GM21360 (cell line): ENCODE results near the gene FSTL4.

Experiments used
- ATAC-seq: cut with Tn5 transposase; IDR thresholded peaks from one replicate; pipeline ENCODE4 v1.9.1; 2021; ENCODE audit warnings: mild to moderate bottlenecking, moderate library complexity; ENCODE audit not compliant: unreplicated experiment

FSTL4 gene

DNA sequence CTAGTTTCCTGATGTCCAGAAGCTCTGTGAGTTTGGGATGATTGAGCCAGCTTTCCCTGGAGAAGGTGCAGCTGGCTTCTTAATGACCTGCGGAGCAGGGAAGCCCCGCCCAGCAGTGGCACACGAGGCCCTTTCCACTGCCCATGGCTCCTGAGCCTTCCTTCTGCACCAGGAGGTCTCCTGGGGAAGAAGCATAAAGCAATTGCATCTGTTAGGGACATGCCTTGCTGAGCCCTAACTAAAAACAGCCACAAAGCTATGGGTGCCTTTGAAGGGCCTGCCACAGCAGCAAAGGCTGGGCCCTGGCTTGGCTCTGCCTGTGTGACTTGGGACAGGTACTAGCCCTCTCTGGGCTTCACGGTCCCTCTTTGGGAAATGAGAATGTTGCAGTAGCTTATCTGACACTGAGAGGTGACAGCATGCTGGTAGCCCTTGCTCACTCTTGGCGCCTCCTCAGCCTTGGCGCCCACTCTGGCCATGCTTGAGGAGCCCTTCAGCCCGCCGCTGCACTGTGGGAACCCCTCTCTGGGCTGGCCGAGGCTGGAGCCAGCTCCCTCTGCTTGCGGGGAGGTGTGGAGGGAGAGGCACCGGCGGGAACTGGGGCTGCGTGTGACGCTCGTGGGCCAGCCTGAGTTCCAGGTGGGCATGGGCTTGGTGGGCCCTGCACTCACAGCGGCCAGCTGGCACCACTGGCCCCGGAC lies 218.4 kb downstream of the FSTL4 start:
- no peak for ATAC-seq

DNA sequence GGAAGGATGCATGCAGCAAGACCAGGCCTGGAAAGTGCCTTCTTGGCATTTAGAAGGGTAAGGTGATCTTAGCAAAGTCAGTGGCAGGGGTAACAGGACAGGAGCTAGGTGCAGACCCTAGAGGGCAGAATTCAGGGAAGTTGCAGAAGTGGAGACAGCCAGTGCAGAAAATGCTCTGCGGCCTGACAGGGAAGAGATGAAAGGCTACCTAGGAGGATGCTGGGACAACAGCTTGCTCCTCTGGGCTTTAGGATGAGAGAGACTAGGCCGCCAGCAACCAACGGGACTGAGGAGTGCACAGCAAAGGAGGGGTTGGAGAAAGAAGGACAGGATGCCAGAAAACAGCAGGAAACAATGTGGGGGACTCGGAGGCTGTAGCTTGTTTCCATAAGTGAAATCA lies 219.9 kb downstream of the FSTL4 start:
- no peak for ATAC-seq

DNA sequence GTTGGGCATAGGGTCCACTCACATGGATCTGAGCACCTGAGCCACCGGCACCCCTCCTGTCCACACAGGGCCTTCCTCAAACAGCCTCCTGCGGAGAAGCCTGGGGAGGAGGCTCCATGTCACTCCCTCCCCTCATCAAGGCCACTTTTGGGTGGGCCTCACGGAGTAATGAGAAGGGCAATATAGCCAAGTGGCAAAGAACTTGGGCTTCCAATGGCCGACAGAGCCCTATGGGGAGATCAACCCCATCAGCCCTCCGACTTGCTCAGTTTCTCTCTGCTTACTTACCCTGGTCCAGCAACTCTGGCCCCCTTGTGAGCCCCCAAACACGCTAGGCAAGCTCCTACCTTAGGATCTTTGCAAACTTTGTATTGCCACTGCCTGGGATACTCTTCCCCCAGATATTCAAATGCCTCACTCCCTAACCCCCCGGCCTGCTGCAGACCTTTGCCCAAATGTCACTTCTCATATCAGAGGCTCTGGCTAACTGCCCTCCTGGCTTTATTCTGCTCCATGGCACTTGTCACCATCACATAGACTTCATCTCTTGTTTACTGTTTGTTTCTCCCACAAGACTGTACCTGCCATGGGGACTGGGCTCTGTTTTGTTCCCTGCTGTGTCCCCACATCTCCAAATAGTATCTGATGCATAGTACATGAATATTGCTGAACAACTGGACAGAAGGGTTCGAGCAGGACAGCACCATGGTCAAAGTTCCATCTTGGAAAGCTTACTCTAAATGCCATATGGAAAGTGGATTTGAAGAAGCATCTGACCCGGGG lies 220.8 kb downstream of the FSTL4 start:
- no peak for ATAC-seq

DNA sequence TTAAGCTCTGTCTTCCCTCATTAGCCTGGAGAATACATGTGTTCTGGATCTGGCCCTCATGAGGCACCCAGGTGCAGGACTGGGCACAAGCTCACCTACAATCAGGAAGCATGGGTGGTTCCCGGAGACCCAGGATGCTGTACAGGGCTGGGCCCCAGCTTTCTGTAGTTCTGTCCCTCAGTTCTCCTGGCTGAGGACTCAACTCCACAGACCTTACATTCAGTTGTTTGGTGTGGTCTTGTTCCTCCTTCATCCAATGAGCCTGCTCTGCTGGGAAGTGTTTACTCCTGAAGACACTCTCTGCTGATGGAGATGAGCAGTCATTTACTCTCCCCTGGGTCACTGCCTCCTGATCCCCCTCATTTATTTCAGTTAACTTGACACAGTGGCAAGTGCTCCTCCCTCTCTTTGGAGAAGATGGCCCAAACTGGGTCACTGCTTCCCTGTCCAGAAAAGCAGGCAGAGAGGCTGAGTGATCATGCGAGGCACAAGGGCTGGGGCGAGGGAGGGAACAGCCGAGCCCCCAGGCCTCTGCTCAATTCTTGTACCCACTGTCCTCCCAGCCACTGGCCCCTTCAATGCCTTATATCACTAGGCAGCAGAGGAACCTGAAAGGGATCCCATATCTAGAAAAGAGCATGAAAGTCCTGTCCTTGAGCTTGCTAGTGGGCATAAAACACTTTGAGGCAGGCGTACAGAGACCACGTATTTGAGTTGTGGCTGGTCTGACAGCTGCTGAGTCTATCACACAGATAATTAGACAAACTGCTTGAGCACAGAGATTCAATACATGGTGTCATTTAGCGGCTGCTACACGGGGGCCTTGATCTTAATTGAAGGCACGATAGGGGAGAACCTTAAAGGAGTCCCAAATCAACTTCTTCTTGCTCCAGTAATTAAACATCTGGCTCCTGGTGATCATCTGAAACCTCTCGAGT lies 221.7 kb downstream of the FSTL4 start:
- no peak for ATAC-seq

DNA sequence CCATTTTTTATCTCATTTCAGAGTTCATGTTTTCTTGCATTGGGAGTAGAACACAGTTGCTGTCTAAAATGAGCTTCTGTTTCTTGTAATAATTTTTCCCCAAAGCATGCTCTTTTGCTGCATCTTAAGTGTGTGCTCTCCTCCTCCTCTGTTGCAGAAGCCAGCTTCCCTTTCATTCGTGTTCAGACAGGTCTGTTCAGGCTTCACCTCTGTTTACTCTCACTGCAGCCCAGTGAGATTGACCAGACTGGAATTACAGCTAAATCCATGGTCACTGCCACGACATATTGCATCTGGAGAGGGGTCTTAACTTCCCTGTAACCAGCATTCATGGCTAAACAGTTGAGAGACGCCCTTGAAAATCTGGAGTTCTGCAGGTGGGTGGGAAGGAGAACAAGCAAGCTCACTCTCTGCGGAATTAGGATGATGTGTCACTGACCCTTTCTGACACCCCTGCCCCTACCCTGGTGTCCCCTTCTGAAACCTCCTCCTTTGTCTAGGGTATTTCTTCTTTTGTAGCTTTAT lies 223.2 kb downstream of the FSTL4 start:
- ATAC-seq = no peak

DNA sequence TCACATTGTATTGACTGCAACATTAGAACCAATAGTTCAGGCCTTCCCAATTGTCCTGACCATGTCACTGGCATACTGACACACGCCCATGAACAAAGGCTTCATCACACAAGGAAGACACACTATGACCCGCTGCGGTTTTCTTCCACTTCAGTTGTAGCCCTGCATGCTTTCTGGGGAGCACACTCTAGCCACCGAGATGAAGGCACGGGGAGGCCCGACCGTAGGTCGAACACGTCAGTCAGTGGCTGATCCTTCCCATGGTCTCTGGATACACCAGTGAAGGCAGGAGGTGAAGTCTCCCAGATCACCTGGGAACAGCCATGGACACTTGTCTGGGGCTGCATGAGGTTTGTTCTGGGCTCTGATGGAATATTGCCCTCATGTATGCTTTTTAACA lies 224.7 kb downstream of the FSTL4 start:
- no peak for ATAC-seq

DNA sequence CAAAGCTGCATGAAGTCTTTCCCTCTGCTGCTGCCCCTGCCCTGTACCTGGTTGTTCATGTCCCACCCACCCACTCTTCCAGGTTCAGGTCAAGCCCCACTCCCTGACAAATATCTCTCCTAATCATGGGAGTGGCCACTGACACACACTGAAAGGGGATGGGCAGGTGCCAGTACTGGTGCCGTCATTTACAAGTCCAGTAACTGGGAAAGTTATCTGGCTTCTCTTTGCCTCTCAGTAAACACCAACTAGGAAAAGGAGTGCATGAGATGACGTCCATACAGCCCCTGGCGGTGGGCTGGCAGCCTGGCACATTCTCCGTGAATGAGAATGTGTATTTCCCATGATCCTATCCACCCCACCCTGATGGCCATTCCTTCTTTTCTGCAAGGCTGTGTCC lies 225.2 kb downstream of the FSTL4 start:
- ATAC-seq = no peak

DNA sequence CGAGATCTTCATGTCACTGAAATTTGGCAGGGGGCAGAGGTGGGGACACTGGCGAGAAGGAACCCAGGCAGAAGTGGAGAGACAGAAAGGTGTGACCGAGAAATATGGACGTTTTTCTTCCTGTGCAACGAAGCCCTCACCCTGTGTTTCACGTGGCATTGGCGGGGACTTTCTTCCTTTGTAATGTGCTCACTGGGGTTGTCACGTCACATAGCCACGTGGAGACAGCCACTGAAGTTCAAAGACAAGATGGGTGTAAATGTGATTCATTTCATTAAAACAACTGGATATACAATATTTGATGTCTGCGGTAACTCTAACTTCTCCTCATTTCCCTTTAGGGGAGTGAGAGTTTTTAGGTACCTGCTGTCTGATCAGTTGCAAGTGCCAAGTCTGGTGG lies 225.7 kb downstream of the FSTL4 start:
- no peak for ATAC-seq

DNA sequence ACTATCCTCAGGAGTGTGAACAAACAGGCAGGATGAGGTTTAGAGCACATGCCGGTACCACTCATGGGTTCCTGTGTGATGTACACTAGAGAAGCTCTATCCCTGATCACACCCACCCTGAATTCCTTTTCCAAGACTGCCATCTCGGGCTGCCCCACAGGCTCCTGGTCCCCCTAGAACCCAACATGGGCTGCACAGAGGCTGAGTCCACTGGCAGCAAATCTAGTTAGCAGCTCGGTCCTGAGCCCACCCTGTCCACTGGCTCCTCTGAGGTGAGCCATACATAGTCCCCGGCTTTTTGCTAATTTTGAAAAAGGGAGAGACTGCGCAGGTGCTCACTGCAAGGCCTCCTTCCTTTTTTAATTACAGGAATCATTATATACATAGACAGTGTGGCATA lies 227.0 kb downstream of the FSTL4 start:
- no peak for ATAC-seq

DNA sequence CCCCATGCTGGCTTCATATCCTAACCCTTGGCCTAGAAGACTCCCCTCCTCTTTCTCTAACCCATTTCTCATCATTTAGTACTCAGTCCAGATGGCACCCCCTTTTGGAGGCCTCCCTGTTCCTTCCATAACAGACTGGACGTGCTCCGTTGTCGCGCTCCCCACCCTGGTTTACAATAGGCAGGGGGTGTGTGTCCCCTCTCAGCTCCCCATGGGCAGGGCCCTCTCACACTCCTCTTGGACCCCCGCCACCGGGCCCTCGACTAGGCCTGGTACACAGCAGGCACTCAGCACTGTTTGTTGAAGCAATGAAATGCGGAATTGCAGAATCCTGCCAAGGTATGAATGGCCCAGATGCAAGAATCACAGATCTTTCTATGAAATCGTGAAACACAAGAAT lies 227.4 kb downstream of the FSTL4 start:
- ATAC-seq = no peak

DNA sequence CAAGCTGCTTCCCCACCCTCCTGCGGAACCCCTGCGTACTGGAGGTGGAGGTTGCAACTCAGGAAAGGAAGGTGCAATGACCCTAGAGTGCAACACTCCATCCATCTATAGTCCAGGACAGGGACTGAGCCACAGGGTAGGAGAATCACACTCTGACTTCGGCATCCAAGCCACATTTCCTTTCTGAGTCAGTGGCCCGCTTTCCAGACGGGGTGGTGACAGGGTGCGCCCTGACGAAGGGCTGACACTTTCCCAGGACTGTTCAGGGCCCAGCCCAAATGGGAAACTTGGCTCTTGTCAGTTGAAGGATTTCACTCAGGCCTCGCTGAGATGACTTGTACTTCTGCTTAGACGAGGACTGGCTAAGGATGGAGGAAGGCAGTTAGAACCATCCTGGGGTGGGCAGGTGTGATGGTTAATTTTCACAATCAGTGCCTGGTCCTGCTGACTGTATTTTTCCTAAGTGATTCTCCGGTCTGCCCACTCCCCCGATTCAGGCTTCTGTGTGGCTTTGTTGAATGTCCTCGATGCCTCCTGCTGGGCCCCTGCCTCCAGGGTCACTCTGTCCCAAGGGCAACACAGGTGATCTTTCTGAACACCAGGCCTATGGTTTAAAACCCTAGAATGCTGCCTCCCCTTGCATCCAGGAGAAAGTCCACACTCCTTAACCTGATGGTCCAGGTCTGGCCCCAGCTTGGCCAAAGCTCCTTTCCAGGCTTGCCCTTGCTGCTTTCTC lies 228.1 kb downstream of the FSTL4 start:
- no peak for ATAC-seq

DNA sequence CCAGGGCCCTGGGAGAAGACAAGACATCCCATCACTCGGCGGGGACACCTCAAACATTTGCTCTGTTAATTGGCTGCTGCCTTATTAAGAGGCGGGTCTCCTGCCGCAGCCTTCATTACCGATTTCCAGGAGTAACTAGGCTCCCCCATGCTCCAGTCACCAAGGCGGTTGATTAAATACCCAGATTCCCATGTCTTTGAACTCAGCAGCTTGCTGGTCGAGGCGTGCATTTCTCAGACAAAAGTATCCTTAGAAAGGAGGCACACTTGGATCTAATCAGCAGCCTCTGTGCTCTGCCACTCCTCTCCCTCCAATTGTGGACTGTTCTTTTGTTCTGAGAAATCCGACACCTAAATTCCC lies 228.8 kb downstream of the FSTL4 start:
- ATAC-seq = no peak

DNA sequence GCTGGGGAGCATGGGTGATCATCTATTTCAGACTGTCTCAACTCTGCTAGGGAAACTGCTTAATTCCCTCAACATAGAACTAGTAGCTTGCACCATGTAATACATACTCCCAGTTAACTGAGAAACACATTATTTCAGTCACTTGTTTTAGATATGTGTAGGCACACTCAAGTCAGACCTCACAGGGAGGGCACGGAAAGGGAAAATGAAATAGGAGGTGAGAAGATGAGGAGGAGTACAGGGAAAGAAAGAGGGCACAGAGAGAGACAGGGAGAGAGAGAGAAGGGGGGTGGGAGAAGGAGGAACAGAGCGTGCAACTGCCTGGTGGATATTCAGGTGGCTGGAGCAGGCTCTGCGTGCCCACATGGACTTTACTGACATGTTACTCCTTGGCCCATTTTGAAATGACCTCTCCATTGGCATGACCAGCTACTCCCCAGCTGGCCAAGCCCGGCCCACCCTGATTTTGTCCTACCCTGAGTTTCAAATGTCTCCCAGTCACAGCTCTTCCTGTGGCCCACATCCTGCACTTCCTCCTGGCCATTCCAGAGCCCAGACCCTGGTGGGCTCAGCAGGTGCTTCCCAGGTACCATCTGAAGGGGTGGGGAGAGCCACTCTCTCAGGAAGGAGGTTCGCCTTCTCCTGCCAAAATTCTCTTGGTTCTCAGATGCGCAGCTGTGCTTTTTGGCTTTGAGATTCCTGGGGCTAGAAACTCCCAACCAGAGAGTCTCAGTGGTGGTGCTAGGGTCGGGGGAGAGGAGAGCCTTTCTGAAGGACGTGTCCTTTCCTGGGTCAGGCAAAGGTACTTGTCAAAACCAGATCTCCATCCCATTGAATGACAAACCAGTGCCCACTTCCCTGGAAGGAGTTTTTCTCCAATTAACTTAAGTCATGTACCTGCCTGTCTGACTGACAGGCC lies 229.4 kb downstream of the FSTL4 start:
- no peak for ATAC-seq

DNA sequence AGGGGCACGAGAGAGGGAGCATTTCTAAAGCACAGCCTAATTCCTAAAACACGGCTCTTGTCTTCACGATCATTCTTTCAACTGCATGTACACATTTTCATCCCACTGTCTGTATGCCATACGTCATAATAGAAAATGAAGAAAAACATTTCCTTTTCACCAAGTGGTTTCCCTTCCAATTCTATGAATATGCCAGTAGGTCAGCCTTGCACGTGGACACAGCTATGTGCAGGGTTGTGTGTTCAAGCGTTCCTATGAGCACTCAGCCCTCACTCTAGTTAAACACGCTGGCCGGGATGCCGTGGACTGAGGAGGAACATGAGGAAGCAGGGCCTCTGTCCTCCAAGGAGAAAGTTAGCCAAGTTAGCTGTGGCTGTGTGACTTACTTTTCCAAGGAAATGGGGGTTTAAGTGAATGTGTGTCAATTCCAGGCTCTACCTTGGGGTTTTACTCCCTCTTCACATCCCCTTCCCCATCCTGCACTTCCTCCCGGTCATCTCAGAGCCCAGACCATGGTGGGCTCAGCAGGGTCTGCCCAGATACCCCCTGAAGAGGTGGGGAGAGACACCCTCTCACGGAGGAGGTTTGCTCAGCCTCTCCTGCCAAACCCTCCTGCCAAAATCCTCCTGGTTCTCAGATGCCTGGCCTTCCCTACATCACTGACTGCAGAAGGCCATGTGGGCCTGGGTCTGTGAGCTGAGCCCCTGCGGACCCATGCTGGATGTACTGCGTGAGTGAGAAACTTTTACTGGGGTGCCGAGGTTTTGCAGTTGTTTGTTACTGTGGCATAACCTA lies 230.6 kb downstream of the FSTL4 start:
- no peak for ATAC-seq

DNA sequence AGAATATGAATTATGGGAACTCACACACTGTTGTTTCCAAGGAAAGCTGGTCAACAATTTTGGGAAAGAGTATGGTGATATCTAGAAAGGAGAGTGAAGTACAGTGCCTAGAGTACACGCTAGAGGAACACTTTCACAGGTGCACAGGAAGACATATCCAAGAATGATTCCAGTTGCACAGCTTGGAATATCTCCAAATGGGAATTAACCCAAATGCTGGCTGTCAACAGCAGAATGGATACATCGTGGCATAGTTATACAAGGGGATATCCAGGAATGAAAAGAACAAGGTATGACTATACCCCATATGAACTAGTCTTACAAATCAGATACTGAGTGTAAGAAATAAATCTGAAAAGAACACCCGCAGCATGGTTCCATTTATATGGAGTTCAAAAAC lies 231.3 kb downstream of the FSTL4 start:
- ATAC-seq = no peak

DNA sequence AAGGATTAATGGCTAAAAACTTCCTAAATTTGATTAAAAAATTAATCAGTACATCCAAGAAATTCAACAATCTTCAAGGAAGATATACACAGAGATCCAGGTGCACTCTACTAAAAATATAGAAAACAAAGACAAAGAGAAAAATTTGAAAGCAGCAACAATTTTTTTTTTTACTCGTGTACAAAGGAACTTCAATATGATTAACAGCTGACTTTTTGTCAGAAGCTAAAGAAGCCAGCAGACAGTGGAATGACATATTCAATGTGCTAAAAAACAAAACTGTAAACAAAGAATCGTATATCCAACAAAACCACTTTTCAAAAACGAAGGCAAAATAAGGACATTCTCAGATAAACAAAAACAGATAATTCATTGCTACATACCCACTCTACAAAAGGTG lies 234.6 kb downstream of the FSTL4 start:
- no peak for ATAC-seq

DNA sequence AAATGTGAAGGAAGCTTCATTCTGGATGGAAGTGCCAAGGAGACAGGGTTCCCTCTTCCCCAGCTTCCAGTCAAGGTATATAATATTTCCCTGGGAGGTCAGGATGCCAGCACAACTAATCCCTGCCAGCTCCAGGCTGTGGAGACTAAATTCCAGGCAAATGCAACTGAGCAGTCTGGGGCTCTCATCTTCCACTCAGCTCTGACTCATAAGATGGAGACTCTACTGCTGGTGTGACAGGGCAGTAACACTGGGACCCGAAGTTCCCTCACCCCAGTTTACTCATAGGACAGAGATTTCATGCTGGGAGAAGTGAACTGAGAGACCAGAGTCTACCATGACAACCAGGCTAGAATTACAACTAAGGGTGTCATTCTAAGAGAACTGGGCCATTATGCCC lies 235.4 kb downstream of the FSTL4 start:
- no peak for ATAC-seq

DNA sequence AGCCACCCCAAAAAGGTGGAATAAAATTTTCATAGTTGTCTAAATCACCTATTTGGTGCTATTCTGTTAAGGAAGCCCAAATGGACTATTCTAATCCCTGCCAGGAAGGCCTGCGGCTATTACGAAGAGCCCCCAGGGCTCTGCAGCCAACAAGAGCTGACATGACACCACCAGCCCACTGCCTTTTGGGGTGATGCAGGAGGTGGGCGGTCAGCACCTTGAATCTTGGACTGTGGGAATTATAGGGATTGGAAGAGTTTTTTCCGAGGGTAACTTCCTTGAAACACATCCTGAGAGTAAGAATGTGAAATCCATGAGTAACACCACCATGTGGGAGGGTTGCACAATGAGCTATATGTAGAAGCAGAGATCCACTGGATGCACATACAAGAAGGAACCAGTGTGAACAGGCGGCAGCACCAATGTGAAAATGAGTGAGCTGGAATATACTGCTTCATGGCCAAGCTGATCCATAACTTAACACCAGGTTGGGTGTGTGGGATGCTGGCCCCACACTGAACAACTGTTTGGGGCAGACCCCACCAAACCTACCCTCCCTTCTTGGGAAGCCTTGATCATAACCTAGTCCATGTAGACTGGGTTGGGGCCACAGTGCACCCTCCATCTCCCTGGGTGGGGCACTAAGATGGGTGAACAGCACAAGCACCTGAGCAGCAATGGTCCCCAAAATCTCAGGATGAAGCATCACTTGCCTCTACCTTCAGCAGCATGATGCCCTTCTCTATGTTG lies 239.0 kb downstream of the FSTL4 start:
- no peak for ATAC-seq
